Sigmoid colon (tissue), 4 donors: ENCODE results near the gene ZDHHC4.

Source experiments
- POLR2AphosphoS5 ChIP-seq, 4 donors: sonication (generic); formaldehyde crosslinking; IDR thresholded peaks; one replicate each; pipeline ENCODE4 v1.6.1; 2017; ENCODE audit warnings: antibody characterized with exemption in 4 of 4
- TF ChIP-seq, protein P1 (sequence below), 4 experiments: fragments of 450-650 bp in 3 of 4; fragments of 200-600 bp in 1 of 4; IDR thresholded peaks; one replicate each; pipeline ENCODE4 v1.5.1; 2016 to 2019; ENCODE audit warnings: antibody characterized with exemption in 4 of 4, mild to moderate bottlenecking in 3 of 4, moderate library complexity in 2 of 4

DNA sequence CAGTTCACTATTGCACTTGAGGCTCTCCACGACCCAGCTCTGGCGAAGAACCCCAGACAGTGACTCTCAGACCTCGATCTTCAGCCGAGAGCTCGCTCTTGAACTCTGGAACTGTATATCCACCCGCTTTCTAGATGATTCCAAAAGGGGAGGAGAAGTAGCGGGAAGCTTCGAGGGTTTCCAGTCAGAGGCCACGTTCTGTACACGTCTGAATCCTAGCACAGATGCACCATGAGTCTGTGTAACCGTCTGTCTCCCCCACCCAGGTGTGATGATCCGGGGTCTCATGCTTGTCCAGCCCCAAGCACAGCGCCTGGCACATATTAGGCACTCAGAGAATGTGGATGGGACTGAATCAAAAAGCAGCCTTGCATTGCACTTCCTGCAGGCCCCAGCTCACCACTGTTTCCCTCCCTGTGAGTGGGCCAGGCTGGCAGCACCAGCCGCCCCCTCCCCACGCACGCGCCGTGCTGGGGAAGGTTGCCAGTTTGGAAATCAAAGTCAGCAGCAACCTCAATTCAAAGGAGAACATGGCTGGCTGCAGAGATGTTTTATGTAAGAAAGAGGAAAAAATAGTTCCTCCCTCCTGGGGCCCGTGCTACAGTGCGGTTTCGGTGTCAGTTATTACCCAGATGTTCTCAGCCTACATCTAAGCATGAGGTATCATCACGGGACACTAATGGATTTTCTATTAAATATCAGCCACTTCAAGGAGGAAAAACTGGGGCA lies 31.7 kb upstream of the ZDHHC4 start:
- TF ChIP-seq, protein P1, sequence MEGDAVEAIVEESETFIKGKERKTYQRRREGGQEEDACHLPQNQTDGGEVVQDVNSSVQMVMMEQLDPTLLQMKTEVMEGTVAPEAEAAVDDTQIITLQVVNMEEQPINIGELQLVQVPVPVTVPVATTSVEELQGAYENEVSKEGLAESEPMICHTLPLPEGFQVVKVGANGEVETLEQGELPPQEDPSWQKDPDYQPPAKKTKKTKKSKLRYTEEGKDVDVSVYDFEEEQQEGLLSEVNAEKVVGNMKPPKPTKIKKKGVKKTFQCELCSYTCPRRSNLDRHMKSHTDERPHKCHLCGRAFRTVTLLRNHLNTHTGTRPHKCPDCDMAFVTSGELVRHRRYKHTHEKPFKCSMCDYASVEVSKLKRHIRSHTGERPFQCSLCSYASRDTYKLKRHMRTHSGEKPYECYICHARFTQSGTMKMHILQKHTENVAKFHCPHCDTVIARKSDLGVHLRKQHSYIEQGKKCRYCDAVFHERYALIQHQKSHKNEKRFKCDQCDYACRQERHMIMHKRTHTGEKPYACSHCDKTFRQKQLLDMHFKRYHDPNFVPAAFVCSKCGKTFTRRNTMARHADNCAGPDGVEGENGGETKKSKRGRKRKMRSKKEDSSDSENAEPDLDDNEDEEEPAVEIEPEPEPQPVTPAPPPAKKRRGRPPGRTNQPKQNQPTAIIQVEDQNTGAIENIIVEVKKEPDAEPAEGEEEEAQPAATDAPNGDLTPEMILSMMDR (IDR thresholded peaks at IDR 0.05) = no peak
- TF ChIP-seq POLR2AphosphoS5 (IDR thresholded peaks at IDR 0.05) = no peak
